CD14-positive monocyte (primary cell): ENCODE measurements around the gene GDPD4. TPM values are rescaled to one million over a fixed set of nuclear protein-coding genes. Genes with fewer than 3 reads are reported as not detected.

Source experiments
- DNase-seq, 3 donors: peaks; one replicate each; pipeline ENCODE4 v3.0.0-alpha.2; 2011 to 2022
- H2AFZ ChIP-seq: 2 replicates; pipeline ENCODE4 v1.6.0; 2012; ENCODE audit warnings: mild to moderate bottlenecking, low read depth, low read length, inconsistent platforms; ENCODE audit not compliant: insufficient read depth, poor library complexity, severe bottlenecking
- H3K27ac ChIP-seq, 2 donors: 1 replicate in 1 of 2; 2 replicates in 1 of 2; pipeline ENCODE4 v1.5.1; 2012 to 2013; ENCODE audit warnings: low read length in 2 of 2, control low read depth in 1 of 2, inconsistent platforms in 1 of 2, low read depth in 1 of 2, mild to moderate bottlenecking in 1 of 2
- H3K27me3 ChIP-seq, 2 donors: one replicate each; pipeline versions ENCODE4 v1.6.0 to v1.6.1; 2011 to 2013; ENCODE audit warnings: low read length in 2 of 2; ENCODE audit not compliant: control insufficient read depth in 2 of 2, insufficient read depth in 2 of 2
- H3K36me3 ChIP-seq, 2 donors: replicated peaks in 1 of 2; 1 replicate in 1 of 2; 2 replicates in 1 of 2; pipeline versions ENCODE4 v1.5.1 to v1.6.1; 2012 to 2013; ENCODE audit warnings: low read length in 2 of 2, control low read depth in 1 of 2, inconsistent platforms in 1 of 2, mild to moderate bottlenecking in 1 of 2; ENCODE audit not compliant: insufficient read depth in 2 of 2, control insufficient read depth in 1 of 2
- H3K4me1 ChIP-seq, 2 donors: 1 replicate in 1 of 2; 2 replicates in 1 of 2; pipeline versions ENCODE4 v1.5.1 to v1.6.1; 2012 to 2013; ENCODE audit warnings: low read length in 2 of 2, control low read depth in 1 of 2, inconsistent platforms in 1 of 2, mild to moderate bottlenecking in 1 of 2, moderate library complexity in 1 of 2; ENCODE audit not compliant: insufficient read depth in 2 of 2, control insufficient read depth in 1 of 2
- H3K4me2 ChIP-seq: replicated peaks from 2 replicates; pipeline ENCODE3; 2012; ENCODE audit warnings: low read length, moderate library complexity, mild to moderate bottlenecking; ENCODE audit not compliant: poor library complexity, severe bottlenecking; ENCODE audit errors: extremely low read depth
- H3K4me3 ChIP-seq, 3 experiments: fragments of 200-600 bp in 1 of 3; sonication (generic) in 1 of 3; replicated peaks in 1 of 3; 1 replicate in 2 of 3; 2 replicates in 1 of 3; pipeline ENCODE4 v1.5.1; 2011 to 2013; ENCODE audit warnings: low read length in 3 of 3, mild to moderate bottlenecking in 3 of 3, control low read depth in 2 of 3, low read depth in 2 of 3, inconsistent platforms in 1 of 3, moderate library complexity in 1 of 3
- H3K79me2 ChIP-seq: 2 replicates; pipeline ENCODE4 v1.6.0; 2012; ENCODE audit warnings: mild to moderate bottlenecking, control low read depth, inconsistent platforms, low read length, moderate library complexity; ENCODE audit not compliant: insufficient read depth
- H3K9ac ChIP-seq: 2 replicates; pipeline ENCODE4 v1.6.0; 2017; ENCODE audit warnings: low read length, mild to moderate bottlenecking; ENCODE audit not compliant: insufficient read depth, poor library complexity, severe bottlenecking
- H3K9me3 ChIP-seq, 2 donors: replicated peaks in 1 of 2; 1 replicate in 1 of 2; 2 replicates in 1 of 2; pipeline versions ENCODE4 v1.5.1 to v1.6.1; 2012 to 2013; ENCODE audit warnings: low read length in 2 of 2, control low read depth in 1 of 2; ENCODE audit not compliant: control insufficient read depth in 1 of 2, insufficient read depth in 1 of 2
- H4K20me1 ChIP-seq: 2 replicates; pipeline ENCODE4 v1.6.0; 2012; ENCODE audit warnings: mild to moderate bottlenecking, low read length, control low read depth, moderate library complexity; ENCODE audit not compliant: insufficient read depth
- H3K27ac Mint-ChIP-seq, 7 donors: one replicate each; pipeline ENCODE4 v1.8.0; 2020; ENCODE audit warnings: mild to moderate bottlenecking in 7 of 7, mixed read lengths in 7 of 7, moderate library complexity in 6 of 7, inconsistent platforms in 2 of 7
- H3K27me3 Mint-ChIP-seq, 3 donors: one replicate each; pipeline ENCODE4 v1.8.0; 2021 to 2022; ENCODE audit warnings: low read depth in 3 of 3, mild to moderate bottlenecking in 3 of 3, mixed read lengths in 3 of 3, moderate library complexity in 3 of 3, inconsistent platforms in 1 of 3
- H3K36me3 Mint-ChIP-seq, 2 donors: one replicate each; pipeline ENCODE4 v1.8.0; 2020; ENCODE audit warnings: mixed read lengths in 2 of 2, inconsistent platforms in 1 of 2, mild to moderate bottlenecking in 1 of 2
- H3K4me1 Mint-ChIP-seq: one replicate; pipeline ENCODE4 v1.8.0; 2020; ENCODE audit warnings: mild to moderate bottlenecking, mixed read lengths
- H3K4me3 Mint-ChIP-seq, 2 donors: one replicate each; pipeline ENCODE4 v1.8.0; 2020; ENCODE audit warnings: mild to moderate bottlenecking in 2 of 2, mixed read lengths in 2 of 2, moderate library complexity in 1 of 2
- H3K9me3 Mint-ChIP-seq, 7 donors: one replicate each; pipeline ENCODE4 v1.8.0; 2020 to 2022; ENCODE audit warnings: mixed read lengths in 7 of 7, mild to moderate bottlenecking in 6 of 7, moderate library complexity in 6 of 7, inconsistent platforms in 2 of 7
- WGBS: methylation state at CpG from one replicate; pipeline ENCODE4 v1.1.5; 2013; ENCODE audit warnings: missing lambda C conversion rate; ENCODE audit not compliant: insufficient coverage; 5-methylcytosine and 5-hydroxymethylcytosine counted together
- intact Hi-C, 2 donors: fragments of 100-400 bp; cut with micrococcal nuclease; formaldehyde crosslinking; loops; one replicate each; pipeline versions ENCODE4 v1.15.0 to v1.15.1; 2023
- polyA plus RNA-seq, 3 donors: library from polyadenylated mRNA; depleted of rRNA in 1 of 3; unstranded in 2 of 3; stranded (reverse) in 1 of 3; fragments of 300-500 nt in 2 of 3; fragments of >200 nt in 1 of 3; fragmentation: Illumina TruSeq in 2 of 3; gene quantifications; 1 replicate in 2 of 3; 2 replicates in 1 of 3; pipeline ENCODE4 v1.2.3, GENCODE V29; 2012 to 2021
- TF ChIP-seq, protein P1 (sequence below): fragments of 200-600 bp; IDR thresholded peaks from one replicate; pipeline ENCODE4 v1.8.0; 2022; ENCODE audit warnings: antibody characterized with exemption, mild to moderate bottlenecking

GDPD4 gene
- polyA plus RNA-seq, 3 donors, result not detected

DNA sequence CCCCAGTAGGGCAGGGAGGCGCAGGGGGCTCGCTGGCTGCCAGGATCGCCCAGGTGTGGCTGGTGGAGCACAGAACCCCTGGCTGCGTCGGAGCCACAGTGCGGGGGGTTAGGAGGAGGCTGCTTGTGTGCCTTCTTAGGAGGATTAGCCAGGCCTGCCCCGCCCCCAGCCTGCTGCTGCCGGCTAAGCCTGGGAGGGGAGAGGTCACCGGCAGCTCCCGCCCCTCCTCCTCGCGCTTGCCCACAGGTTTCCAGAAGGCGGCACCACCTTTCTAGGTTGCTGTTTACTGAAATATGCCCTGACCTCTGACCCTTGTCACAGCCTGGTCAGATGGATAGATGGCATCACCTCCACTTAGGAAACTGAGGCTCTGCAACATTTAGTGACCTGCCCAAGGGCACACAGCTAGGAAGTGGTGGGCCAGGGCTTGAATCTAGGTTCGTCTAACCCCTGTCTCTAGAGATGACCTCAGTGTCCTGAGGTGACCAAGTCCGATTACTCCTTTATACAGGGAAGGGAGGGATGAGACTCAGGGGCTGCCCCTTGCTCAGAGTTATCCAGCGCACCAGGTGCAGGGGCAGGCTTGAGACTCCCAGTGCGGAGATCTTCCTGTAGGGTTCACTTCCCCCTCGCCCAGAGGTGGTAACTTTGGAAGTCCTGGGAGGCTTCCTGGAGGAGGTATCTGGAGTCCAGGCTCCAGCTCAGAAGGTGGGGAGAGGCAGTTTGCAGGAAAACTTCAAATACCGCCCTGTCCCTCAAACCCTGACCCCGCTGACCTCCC lies 129.4 kb downstream of the GDPD4 start:
- TF ChIP-seq, protein P1, sequence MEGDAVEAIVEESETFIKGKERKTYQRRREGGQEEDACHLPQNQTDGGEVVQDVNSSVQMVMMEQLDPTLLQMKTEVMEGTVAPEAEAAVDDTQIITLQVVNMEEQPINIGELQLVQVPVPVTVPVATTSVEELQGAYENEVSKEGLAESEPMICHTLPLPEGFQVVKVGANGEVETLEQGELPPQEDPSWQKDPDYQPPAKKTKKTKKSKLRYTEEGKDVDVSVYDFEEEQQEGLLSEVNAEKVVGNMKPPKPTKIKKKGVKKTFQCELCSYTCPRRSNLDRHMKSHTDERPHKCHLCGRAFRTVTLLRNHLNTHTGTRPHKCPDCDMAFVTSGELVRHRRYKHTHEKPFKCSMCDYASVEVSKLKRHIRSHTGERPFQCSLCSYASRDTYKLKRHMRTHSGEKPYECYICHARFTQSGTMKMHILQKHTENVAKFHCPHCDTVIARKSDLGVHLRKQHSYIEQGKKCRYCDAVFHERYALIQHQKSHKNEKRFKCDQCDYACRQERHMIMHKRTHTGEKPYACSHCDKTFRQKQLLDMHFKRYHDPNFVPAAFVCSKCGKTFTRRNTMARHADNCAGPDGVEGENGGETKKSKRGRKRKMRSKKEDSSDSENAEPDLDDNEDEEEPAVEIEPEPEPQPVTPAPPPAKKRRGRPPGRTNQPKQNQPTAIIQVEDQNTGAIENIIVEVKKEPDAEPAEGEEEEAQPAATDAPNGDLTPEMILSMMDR, result no peak
- Mint-ChIP-seq H3K4me1 (peaks cover 40% of the 10 kb centered on the region), H3K27me3 (peaks cover 2 to 7% (median 7%) of the 10 kb centered on the region in 3 donors), H3K27ac (no peak overlapping the region), H3K4me3 (no peak overlapping the region), H3K36me3 (no peaks in the 10 kb centered on the region), H3K9me3 (peaks cover 0 to 1% (median 0%) of the 10 kb centered on the region in 7 donors)
- Histone ChIP-seq H3K27ac (no peak overlapping the region), H3K36me3 (no peaks in the 10 kb centered on the region), H3K4me2 (no peak overlapping the region), H4K20me1 (no peaks in the 10 kb centered on the region), H3K4me1 (peaks cover 38 to 40% of the 10 kb centered on the region in 2 donors), H3K9ac (no peak overlapping the region), H3K4me3 (no peak overlapping the region), H2AFZ (no peak overlapping the region), H3K9me3 (no peaks in the 10 kb centered on the region), H3K79me2 (no peaks in the 10 kb centered on the region), H3K27me3 (no peaks in the 10 kb centered on the region)
- no peak for DNase-seq
- intact Hi-C loops, result no loop called here
- WGBS, result 97% methylated on average over 12 of the region's 20 CpGs

DNA sequence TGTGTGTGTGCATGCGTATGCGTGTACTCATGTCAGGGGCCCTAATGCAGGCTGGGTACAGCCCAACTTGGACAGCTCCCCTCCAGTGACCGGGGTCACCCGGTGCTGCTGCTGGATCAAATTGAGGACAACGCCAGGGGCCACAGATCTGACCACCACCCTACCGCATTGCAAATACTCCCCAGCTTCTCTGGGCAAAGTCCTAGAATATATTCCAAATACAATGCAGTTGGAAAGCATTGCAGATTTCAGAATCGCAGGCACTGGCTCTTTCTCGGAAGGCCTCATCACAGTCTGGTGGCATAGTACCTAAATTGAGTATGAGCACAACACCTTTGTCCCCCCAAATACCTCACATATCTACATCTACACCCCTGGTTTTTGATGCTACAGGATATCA lies 130.2 kb downstream of the GDPD4 start:
- no peaks in the 10 kb centered on the region for H3K9me3 ChIP-seq
- WGBS, result 99% methylated on average over 6 of the region's 8 CpGs
- peaks cover 32 to 33% of the 10 kb centered on the region in 2 donors for H3K4me1 ChIP-seq
- Mint-ChIP-seq H3K9me3 (peaks cover 0 to 1% (median 0%) of the 10 kb centered on the region in 7 donors), H3K36me3 (no peaks in the 10 kb centered on the region), H3K27ac (no peak overlapping the region), H3K27me3 (peaks cover 2 to 7% (median 7%) of the 10 kb centered on the region in 3 donors), H3K4me3 (no peak overlapping the region), H3K4me1 (peaks cover 33% of the 10 kb centered on the region)
- H4K20me1 ChIP-seq, result no peaks in the 10 kb centered on the region
- no peaks in the 10 kb centered on the region for H3K79me2 ChIP-seq
- H3K27me3 ChIP-seq, result no peaks in the 10 kb centered on the region
- no peak overlapping the region for H3K4me3 ChIP-seq
- no peak overlapping the region for H3K9ac ChIP-seq
- TF ChIP-seq, protein P1, result no peak
- H2AFZ ChIP-seq, result no peak overlapping the region
- no peaks in the 10 kb centered on the region for H3K36me3 ChIP-seq
- DNase-seq, result no peak
- H3K4me2 ChIP-seq, result no peak overlapping the region
- intact Hi-C loops, result no loop called here
- H3K27ac ChIP-seq, result no peak overlapping the region
